ENCODE data around the gene FBRS. TPM values are rescaled to one million over a fixed set of nuclear protein-coding genes. Genes with fewer than 3 reads are reported as not detected.
A peak's percentile ranks its signal among the peaks of the same experiment; 100 is the strongest.

The FBRS gene
- total and polyA plus RNA-seq, 2 of the 13 experiments (the other 11 are each of a cell fraction or from before 2014, with no cell fraction given) = 13.7 to 16.2 TPM

DNA sequence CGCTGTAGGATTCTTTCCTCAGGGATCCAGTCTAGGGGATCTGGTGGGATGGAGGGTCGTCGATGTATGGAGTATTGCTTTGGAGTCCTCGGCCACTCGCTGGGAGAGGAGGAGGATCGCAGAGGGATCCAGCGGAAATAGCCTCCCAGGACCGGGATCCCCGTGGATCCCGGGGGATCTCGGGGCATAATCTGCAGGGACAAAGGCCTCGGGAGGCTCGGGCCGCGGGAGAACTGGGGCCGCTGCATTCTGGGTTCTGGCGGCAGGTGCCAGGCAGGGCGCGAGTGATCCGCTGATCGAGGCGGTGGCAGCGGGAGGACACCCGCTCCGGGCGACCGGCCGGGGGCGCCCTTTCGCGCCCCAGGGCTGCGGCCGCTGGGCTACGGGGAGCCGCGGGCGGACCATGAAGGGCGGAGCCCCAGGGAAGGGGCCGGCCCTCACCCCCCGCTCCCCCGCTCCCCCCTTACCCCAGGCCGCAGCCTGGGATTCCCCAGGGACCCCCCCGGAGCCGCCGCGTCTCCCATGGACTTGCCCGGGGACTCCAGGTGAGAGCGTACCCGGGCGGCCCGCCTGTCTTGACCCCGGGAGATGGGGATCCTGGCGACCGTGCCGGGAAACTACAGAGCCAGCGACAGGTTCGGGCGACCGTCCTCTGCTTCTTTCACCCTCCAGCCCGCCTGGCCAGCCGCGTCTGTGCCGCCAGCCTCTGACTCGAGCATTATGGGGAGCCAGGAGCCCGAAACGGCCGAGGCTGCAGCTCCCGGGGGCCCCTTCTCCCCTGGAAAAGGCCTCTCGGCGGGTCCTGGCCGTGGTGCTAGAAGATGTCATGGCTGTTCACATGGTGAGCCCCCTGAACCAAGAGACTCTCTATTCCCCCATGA is 6.9 kb upstream of the FBRS start (continued):
- no peak for TF ChIP-seq ATF7 (IDR thresholded peaks at IDR 0.05)
- no peak; the same call in 1 of the 2 replicates for TF ChIP-seq ATF7 (CRISPR knock-in tag; IDR thresholded peaks at IDR 0.05)
- TF ChIP-seq ZSCAN9 (CRISPR knock-in tag; IDR thresholded peaks at IDR 0.05; ENCODE audit: borderline replicate concordance) = peak; percentile 24; the same call in 1 of the 2 replicates
- TF ChIP-seq ZFP82 (CRISPR knock-in tag; IDR thresholded peaks at IDR 0.05; ENCODE audit: borderline replicate concordance) = peak; percentile 77; the same call in 1 of the 2 replicates
- TF ChIP-seq NR1H2 (CRISPR knock-in tag; IDR thresholded peaks at IDR 0.05; ENCODE audit: borderline replicate concordance, low read depth) = no peak
- TF ChIP-seq LCORL (IDR thresholded peaks at IDR 0.05) = no peak
- TF ChIP-seq LCORL (CRISPR knock-in tag; IDR thresholded peaks at IDR 0.05) = 0 out of 2 replicates have a peak, but pooled peaks have one; percentile 1
- peak; percentile 20; the same call in 1 of the 2 replicates for TF ChIP-seq ZMAT3 (CRISPR knock-in tag; conservative IDR thresholded peaks at IDR 0.05)
- TF ChIP-seq MED13 (CRISPR knock-in tag; IDR thresholded peaks at IDR 0.05) = peak; percentile 41; the same call in 1 of the 2 replicates
- no peak for TF ChIP-seq ZFP41 (CRISPR knock-in tag; IDR thresholded peaks at IDR 0.05; ENCODE audit: borderline replicate concordance)
- TF ChIP-seq, protein P1, sequence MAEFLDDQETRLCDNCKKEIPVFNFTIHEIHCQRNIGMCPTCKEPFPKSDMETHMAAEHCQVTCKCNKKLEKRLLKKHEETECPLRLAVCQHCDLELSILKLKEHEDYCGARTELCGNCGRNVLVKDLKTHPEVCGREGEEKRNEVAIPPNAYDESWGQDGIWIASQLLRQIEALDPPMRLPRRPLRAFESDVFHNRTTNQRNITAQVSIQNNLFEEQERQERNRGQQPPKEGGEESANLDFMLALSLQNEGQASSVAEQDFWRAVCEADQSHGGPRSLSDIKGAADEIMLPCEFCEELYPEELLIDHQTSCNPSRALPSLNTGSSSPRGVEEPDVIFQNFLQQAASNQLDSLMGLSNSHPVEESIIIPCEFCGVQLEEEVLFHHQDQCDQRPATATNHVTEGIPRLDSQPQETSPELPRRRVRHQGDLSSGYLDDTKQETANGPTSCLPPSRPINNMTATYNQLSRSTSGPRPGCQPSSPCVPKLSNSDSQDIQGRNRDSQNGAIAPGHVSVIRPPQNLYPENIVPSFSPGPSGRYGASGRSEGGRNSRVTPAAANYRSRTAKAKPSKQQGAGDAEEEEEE (CRISPR knock-in tag; IDR thresholded peaks at IDR 0.05; ENCODE audit: borderline replicate concordance) = no peak
- no peak for TF ChIP-seq SP1 (IDR thresholded peaks at IDR 0.05)
- TF ChIP-seq SP1 (CRISPR knock-in tag; IDR thresholded peaks at IDR 0.05) = no peak
- no peak; the same call in 1 of the 2 replicates for TF ChIP-seq BRD4 (CRISPR knock-in tag; IDR thresholded peaks at IDR 0.05)
- TF ChIP-seq, protein P2, sequence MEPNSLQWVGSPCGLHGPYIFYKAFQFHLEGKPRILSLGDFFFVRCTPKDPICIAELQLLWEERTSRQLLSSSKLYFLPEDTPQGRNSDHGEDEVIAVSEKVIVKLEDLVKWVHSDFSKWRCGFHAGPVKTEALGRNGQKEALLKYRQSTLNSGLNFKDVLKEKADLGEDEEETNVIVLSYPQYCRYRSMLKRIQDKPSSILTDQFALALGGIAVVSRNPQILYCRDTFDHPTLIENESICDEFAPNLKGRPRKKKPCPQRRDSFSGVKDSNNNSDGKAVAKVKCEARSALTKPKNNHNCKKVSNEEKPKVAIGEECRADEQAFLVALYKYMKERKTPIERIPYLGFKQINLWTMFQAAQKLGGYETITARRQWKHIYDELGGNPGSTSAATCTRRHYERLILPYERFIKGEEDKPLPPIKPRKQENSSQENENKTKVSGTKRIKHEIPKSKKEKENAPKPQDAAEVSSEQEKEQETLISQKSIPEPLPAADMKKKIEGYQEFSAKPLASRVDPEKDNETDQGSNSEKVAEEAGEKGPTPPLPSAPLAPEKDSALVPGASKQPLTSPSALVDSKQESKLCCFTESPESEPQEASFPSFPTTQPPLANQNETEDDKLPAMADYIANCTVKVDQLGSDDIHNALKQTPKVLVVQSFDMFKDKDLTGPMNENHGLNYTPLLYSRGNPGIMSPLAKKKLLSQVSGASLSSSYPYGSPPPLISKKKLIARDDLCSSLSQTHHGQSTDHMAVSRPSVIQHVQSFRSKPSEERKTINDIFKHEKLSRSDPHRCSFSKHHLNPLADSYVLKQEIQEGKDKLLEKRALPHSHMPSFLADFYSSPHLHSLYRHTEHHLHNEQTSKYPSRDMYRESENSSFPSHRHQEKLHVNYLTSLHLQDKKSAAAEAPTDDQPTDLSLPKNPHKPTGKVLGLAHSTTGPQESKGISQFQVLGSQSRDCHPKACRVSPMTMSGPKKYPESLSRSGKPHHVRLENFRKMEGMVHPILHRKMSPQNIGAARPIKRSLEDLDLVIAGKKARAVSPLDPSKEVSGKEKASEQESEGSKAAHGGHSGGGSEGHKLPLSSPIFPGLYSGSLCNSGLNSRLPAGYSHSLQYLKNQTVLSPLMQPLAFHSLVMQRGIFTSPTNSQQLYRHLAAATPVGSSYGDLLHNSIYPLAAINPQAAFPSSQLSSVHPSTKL (CRISPR knock-in tag; IDR thresholded peaks at IDR 0.05) = 0 out of 2 replicates have a peak, but pooled peaks have one; percentile 23
- TF ChIP-seq, protein P3, sequence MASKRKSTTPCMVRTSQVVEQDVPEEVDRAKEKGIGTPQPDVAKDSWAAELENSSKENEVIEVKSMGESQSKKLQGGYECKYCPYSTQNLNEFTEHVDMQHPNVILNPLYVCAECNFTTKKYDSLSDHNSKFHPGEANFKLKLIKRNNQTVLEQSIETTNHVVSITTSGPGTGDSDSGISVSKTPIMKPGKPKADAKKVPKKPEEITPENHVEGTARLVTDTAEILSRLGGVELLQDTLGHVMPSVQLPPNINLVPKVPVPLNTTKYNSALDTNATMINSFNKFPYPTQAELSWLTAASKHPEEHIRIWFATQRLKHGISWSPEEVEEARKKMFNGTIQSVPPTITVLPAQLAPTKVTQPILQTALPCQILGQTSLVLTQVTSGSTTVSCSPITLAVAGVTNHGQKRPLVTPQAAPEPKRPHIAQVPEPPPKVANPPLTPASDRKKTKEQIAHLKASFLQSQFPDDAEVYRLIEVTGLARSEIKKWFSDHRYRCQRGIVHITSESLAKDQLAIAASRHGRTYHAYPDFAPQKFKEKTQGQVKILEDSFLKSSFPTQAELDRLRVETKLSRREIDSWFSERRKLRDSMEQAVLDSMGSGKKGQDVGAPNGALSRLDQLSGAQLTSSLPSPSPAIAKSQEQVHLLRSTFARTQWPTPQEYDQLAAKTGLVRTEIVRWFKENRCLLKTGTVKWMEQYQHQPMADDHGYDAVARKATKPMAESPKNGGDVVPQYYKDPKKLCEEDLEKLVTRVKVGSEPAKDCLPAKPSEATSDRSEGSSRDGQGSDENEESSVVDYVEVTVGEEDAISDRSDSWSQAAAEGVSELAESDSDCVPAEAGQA (IDR thresholded peaks at IDR 0.05; ENCODE audit: low read depth) = 0 out of 2 replicates have a peak, but pooled peaks have one; percentile 16
- TF ChIP-seq, protein P3 (CRISPR knock-in tag; IDR thresholded peaks at IDR 0.05; ENCODE audit: borderline replicate concordance) = 0 out of 2 replicates have a peak, but pooled peaks have one; percentile 59
- TF ChIP-seq NONO (IDR thresholded peaks at IDR 0.05) = no peak
- 0 out of 2 replicates have a peak, but pooled peaks have one; percentile 6 for TF ChIP-seq NONO (CRISPR knock-in tag; conservative IDR thresholded peaks at IDR 0.05)
